Activated T-helper 2 cell treated with anti-CD3 and anti-CD28 coated beads, Interferon-gamma antibody, Interleukin-2, Interleukin-4, amounts not matched to agents 10 μg/mL and 5 μg/mL and 100 μg/mL, durations not matched to agents 14 hours and 24 hours and 36 hours (primary cell): ENCODE results near the gene PTPRC. TPM values are rescaled to one million over a fixed set of nuclear protein-coding genes. Genes with fewer than 3 reads are reported as not detected.
A peak's percentile ranks its signal among the peaks of the same experiment; 100 is the strongest.

Experiments
- DNase-seq: peaks from one replicate; pipeline ENCODE4 v3.0.0; 2021; ENCODE audit warnings: low spot score
- H3K27ac Mint-ChIP-seq: one replicate; pipeline ENCODE4 v1.8.0; 2021; ENCODE audit warnings: mixed read lengths
- H3K27me3 Mint-ChIP-seq: one replicate; pipeline ENCODE4 v1.8.0; 2021; ENCODE audit warnings: low read depth, mixed read lengths
- H3K36me3 Mint-ChIP-seq: one replicate; pipeline ENCODE4 v1.8.0; 2021; ENCODE audit warnings: low read depth, mixed read lengths
- H3K4me1 Mint-ChIP-seq: one replicate; pipeline ENCODE4 v1.8.0; 2021; ENCODE audit warnings: low read depth, mixed read lengths
- H3K4me3 Mint-ChIP-seq: one replicate; pipeline ENCODE4 v1.8.0; 2021; ENCODE audit warnings: low read depth, mild to moderate bottlenecking, moderate library complexity, mixed read lengths
- H3K9me3 Mint-ChIP-seq: one replicate; pipeline ENCODE4 v1.8.0; 2021; ENCODE audit warnings: mixed read lengths
- intact Hi-C: fragments of 100-400 bp; cut with micrococcal nuclease; formaldehyde crosslinking; loops from one replicate; pipeline ENCODE4 v1.15.1; 2023
- total RNA-seq: library from RNA; stranded (reverse); gene quantifications from 2 replicates; pipeline ENCODE4 v1.2.3, GENCODE V29; 2022

PTPRC gene
- total RNA-seq, 1 donor from 2014 or later, result 321 TPM

- Mint-ChIP-seq H3K4me3 (no peak overlapping the region), H3K9me3 (no peaks in the 10 kb centered on the region), H3K36me3 (peaks cover 87% of the 10 kb centered on the region), H3K27ac (peak overlapping the region; percentile 71), H3K4me1 (peaks cover 63% of the 10 kb centered on the region), H3K27me3 (no peaks in the 10 kb centered on the region)
- intact Hi-C loops, result no loop called here
- DNase-seq, result no peak
These were observed 62.4 kb downstream of the PTPRC start for GRCh38 chr1:198701250-198701649.

- H3K4me1 Mint-ChIP-seq, result peaks cover 56% of the 10 kb centered on the region
- no peak for DNase-seq
- H3K27me3 Mint-ChIP-seq, result no peaks in the 10 kb centered on the region
- H3K36me3 Mint-ChIP-seq, result peaks cover 85% of the 10 kb centered on the region
- H3K4me3 Mint-ChIP-seq, result no peak overlapping the region
- peak overlapping the region; percentile 71 for H3K27ac Mint-ChIP-seq
- H3K9me3 Mint-ChIP-seq, result no peaks in the 10 kb centered on the region
- intact Hi-C loops, result no loop called here
These were observed 63.1 kb downstream of the PTPRC start for GRCh38 chr1:198701766-198702539.

GRCh38 chr1:198708761-198709525, 70.1 kb downstream of the PTPRC start:
- Mint-ChIP-seq H3K36me3 (peaks cover 87% of the 10 kb centered on the region), H3K27ac (peak overlapping the region; percentile 33), H3K4me1 (peaks cover 21% of the 10 kb centered on the region), H3K27me3 (no peaks in the 10 kb centered on the region), H3K4me3 (no peak overlapping the region), H3K9me3 (no peaks in the 10 kb centered on the region)
- no peak for DNase-seq
- intact Hi-C loops, result no loop called here

- Mint-ChIP-seq H3K36me3 (peaks cover 84% of the 10 kb centered on the region), H3K27ac (no peak overlapping the region), H3K4me1 (peaks cover 14% of the 10 kb centered on the region), H3K9me3 (no peaks in the 10 kb centered on the region), H3K27me3 (no peaks in the 10 kb centered on the region), H3K4me3 (no peak overlapping the region)
- no peak for DNase-seq
- intact Hi-C loops, result no loop called here
These were observed 73.0 kb downstream of the PTPRC start for GRCh38 chr1:198711837-198712236.

GRCh38 chr1:198713081-198713480, 74.2 kb downstream of the PTPRC start:
- Mint-ChIP-seq H3K9me3 (no peaks in the 10 kb centered on the region), H3K27me3 (no peaks in the 10 kb centered on the region), H3K4me3 (no peak overlapping the region), H3K4me1 (peaks cover 15% of the 10 kb centered on the region), H3K36me3 (peaks cover 86% of the 10 kb centered on the region), H3K27ac (no peak overlapping the region)
- no peak for DNase-seq
- intact Hi-C loops, result no loop called here

- H3K27ac Mint-ChIP-seq, result no peak overlapping the region
- peaks cover 84% of the 10 kb centered on the region for H3K36me3 Mint-ChIP-seq
- H3K27me3 Mint-ChIP-seq, result no peaks in the 10 kb centered on the region
- no peak overlapping the region for H3K4me3 Mint-ChIP-seq
- H3K9me3 Mint-ChIP-seq, result no peaks in the 10 kb centered on the region
- peaks cover 10% of the 10 kb centered on the region for H3K4me1 Mint-ChIP-seq
- intact Hi-C loops, result no loop called here
- no peak for DNase-seq
These were observed 75.4 kb downstream of the PTPRC start for GRCh38 chr1:198714271-198714670.

- peak overlapping the region; percentile 31 for H3K27ac Mint-ChIP-seq
- H3K27me3 Mint-ChIP-seq, result no peaks in the 10 kb centered on the region
- no peak overlapping the region for H3K4me3 Mint-ChIP-seq
- H3K9me3 Mint-ChIP-seq, result no peaks in the 10 kb centered on the region
- intact Hi-C loops, result no loop called here
- DNase-seq, result no peak
- peaks cover 86% of the 10 kb centered on the region for H3K36me3 Mint-ChIP-seq
- H3K4me1 Mint-ChIP-seq, result peaks cover 14% of the 10 kb centered on the region
These were observed 77.2 kb downstream of the PTPRC start for GRCh38 chr1:198716051-198716450.

- Mint-ChIP-seq H3K4me3 (no peak overlapping the region), H3K9me3 (no peaks in the 10 kb centered on the region), H3K36me3 (peaks cover 74% of the 10 kb centered on the region), H3K4me1 (peaks cover 14% of the 10 kb centered on the region), H3K27me3 (no peaks in the 10 kb centered on the region), H3K27ac (no peak overlapping the region)
- intact Hi-C loops, result no loop called here
- DNase-seq, result no peak
These were observed 78.7 kb downstream of the PTPRC start for GRCh38 chr1:198717510-198717909.

GRCh38 chr1:198723127-198723526, 84.3 kb downstream of the PTPRC start:
- peaks cover 74% of the 10 kb centered on the region for H3K36me3 Mint-ChIP-seq
- H3K27ac Mint-ChIP-seq, result no peak overlapping the region
- no peaks in the 10 kb centered on the region for H3K9me3 Mint-ChIP-seq
- no peak for DNase-seq
- intact Hi-C loops, result no loop called here
- H3K4me3 Mint-ChIP-seq, result no peak overlapping the region
- H3K4me1 Mint-ChIP-seq, result peaks cover 27% of the 10 kb centered on the region
- no peaks in the 10 kb centered on the region for H3K27me3 Mint-ChIP-seq

- intact Hi-C loops, result no loop called here
These were observed 86.2 kb downstream of the PTPRC start for GRCh38 chr1:198725090-198725489.

GRCh38 chr1:198726455-198726854, 87.6 kb downstream of the PTPRC start:
- no peak for DNase-seq
- Mint-ChIP-seq H3K36me3 (peaks cover 74% of the 10 kb centered on the region), H3K9me3 (no peaks in the 10 kb centered on the region), H3K4me1 (peaks cover 35% of the 10 kb centered on the region), H3K27me3 (no peaks in the 10 kb centered on the region), H3K27ac (peak overlapping the region; percentile 42), H3K4me3 (no peak overlapping the region)
- intact Hi-C loops, result no loop called here

More at GRCh38 chr1:198725090-198725489, 86.2 kb downstream of the PTPRC start:
- no peak for DNase-seq
- Mint-ChIP-seq H3K9me3 (no peaks in the 10 kb centered on the region), H3K27me3 (no peaks in the 10 kb centered on the region), H3K27ac (peak overlapping the region; percentile 28), H3K4me1 (peaks cover 29% of the 10 kb centered on the region), H3K36me3 (peaks cover 71% of the 10 kb centered on the region), H3K4me3 (no peak overlapping the region)

- H3K4me3 Mint-ChIP-seq, result no peak overlapping the region
These were observed 90.5 kb downstream of the PTPRC start for GRCh38 chr1:198729195-198729863.

More at GRCh38 chr1:198729195-198729863, 90.5 kb downstream of the PTPRC start:
- no peak for DNase-seq
- intact Hi-C loops, result no loop called here
- Mint-ChIP-seq H3K27me3 (no peaks in the 10 kb centered on the region), H3K27ac (peak overlapping the region; percentile 68), H3K36me3 (peaks cover 83% of the 10 kb centered on the region), H3K9me3 (no peaks in the 10 kb centered on the region), H3K4me1 (peaks cover 47% of the 10 kb centered on the region)
